Stimulated activated CD8-positive, alpha-beta memory T cell treated with anti-CD3 and anti-CD28 coated beads, Interleukin-12 subunit alpha, Interleukin-12 subunit beta, amount 100 ng/mL, for 1 hour (primary cell): ENCODE measurements around the gene SMIM10.
"Not testable (repeated sequence)": the region's sequence is repeated elsewhere in the genome, so short reads cannot be mapped to it uniquely, and the experiment has no call there.

Experiments used
- DNase-seq: peaks from one replicate; pipeline ENCODE4 v3.0.0-alpha.2; 2020; ENCODE audit warnings: low read depth

Gene SMIM10

DNA sequence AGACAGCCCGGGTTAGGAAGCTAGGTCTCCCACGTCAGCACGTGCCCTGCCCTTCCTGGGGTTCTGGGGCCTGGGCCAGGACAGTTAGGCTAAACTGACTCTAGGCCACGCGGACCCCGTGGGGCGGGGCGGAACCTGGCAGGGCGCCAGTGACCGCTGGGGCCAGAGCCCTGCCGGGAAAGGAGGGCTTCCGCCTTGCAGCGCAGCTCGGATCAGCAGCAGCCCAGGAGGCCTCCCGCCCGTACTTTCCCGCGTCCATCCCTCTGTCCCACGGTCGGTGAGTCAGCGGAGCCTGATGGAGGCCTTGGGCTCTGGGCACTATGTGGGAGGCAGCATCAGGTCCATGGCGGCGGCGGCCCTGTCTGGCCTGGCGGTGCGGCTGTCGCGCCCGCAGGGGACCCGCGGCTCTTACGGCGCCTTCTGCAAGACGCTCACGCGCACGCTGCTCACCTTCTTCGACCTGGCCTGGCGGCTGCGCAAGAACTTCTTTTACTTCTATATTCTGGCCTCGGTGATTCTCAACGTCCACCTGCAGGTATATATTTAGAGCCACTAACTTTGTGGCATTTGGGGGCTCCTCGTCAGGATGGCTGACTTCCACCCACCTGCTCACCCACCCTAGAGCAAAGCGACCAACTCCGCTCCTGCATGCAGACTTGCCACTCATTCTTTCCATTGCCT lies at the start of gene SMIM10:
Gene SMIM10 (plus strand): TSS at position 191 of the 681 bp plus-strand sequence. CDS start 105 bp downstream, at position 296.
- DNase-seq = no peak

DNA sequence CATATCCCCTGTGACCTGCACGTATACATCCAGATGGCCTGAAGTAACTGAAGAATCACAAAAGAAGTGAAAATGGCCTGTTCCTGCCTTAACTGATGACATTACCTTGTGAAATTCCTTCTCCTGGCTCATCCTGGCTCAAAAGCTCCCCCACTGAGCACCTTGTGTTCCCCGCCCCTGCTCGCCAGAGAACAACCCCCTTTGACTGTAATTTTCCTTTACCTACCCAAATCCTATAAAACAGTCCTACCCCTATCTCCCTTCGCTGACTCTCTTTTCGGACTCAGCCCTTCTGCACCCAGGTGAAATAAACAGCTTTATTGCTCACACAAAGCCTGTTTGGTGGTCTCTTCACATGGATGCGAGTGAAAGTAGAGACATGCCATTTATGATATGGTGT lies 44.4 kb upstream of the SMIM10 start:
- not testable (repeated sequence) for DNase-seq

DNA sequence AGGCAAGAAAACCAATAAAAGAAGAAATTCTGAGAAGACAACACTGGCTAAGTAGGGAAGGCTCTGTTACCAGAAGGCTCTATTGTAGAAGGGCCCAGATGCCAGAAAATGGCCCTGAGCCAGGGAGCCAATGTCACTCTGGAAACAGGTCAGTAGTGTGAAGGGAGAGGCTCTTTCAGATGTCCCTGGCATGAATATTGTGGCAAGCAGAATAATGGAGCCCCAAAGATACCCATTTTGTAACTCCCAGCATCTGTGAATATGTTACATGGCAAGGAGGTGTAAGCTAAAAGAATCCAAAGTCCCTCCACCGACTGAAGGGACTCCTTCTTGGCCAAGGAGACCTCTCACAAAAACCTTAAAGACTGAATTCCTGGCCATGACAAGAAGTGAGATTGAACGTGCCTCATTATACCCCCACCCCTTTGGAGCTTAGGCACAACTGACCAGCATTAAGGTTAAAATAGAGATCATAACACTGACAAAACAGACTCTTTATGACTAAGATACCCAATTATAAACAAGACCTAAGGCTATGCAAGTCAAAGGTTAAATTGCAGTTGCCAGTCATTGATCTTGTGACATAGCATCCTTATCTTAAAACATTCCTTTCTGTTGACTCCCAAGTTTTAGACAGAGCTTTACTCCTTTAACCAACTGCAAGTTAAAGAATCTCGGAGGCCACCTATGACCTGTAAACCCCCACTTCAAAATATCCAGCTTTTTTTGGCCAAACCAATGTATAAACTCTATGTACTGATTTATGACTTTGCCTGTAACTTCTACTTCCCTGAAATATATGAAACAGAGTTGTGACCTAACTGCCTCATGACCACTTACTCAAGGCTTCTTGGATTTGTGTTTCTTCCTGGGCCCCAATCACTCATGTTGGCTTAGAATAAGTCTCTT lies 42.2 kb upstream of the SMIM10 start:
- no peak for DNase-seq

DNA sequence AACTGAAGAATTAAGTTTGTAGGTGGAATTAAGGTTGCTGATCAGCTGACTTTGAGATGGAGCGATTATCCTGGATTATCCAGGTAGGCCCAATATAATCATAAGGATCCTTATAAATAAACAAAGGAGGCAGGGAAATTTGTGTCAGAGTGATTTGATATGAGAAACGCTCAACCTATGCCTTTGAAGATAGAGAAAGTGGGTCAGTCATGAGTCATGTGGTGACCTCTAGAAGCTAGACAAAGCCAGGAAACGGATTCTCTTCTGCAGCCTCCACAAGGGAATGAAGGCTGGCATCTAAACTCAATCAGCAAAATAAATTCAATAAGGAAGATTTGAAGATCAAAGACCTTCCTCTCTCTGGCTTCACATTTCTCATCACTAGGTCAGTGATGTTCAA lies 41.5 kb upstream of the SMIM10 start:
- no peak for DNase-seq

DNA sequence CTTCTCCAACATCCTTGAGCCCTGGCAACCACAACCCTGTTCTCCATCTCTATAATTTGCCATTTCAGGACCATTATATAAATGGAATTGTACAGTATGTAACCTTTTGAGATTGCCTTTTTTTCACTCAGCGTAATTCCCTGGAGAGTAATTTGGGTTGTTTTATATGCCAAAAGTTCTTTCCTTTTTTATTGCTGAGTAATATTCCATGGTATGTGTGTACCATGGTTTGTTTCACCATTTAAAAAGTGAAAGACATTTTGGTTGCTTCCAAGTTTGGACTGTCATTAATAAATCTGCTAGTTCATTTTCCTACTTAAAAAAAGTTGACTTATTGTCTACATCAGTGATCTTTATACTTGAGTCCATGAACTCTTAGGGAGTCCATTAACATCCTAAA lies 33.0 kb upstream of the SMIM10 start:
- DNase-seq = no peak

DNA sequence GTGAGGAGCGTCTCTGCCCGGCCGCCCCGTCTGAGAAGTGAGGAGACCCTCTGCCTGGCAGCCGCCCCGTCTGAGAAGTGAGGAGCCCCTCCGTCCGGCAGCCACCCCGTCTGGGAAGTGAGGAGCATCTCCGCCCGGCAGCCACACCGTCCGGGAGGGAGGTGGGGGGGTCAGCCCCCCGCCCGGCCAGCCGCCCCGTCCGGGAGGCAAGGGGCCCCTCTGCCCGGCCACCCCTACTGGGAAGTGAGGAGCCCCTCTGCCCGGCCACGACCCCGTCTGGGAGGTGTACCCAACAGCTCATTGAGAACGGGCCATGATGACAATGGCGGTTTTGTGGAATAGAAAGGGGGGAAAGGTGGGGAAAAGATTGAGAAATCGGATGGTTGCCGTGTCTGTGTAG lies 30.4 kb upstream of the SMIM10 start:
- DNase-seq = not testable (repeated sequence)

DNA sequence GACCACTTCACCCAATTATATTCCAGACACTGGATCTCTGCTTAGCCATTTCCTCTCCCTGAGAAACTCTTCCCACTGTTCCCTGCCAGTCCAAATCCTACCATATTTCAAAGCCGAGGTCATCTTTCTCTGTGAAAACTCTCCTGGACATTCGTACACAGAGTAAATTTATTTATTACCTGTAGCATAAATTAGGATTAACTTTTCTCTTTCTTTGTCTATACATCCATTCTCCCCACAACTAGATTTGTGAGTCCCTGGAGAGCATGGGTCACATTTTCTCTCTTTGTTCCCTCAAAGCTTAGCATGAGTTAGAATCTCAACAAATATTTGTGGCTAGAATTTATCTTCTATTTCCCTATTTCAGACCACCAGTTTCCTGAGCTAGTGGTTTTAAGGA lies 27.8 kb upstream of the SMIM10 start:
- no peak for DNase-seq

DNA sequence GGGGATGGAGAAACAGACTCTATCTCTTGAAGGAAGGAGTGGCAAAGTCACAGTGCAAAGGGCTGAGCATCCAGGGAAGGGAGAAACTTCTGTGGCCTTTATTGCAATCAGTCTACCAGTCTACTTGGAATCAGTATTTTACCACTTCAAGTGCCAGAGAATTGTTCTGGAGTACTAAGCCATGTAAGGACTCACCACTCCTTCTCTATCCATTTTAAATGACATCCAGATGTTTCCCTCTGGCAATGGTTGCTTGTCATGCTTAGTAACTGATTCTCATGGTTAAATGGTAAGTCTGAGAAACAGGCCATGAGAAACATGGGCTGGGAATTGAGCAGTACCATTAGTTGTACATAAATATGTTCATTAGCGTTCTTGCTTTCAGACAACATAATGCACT lies 21.1 kb upstream of the SMIM10 start:
- no peak for DNase-seq

DNA sequence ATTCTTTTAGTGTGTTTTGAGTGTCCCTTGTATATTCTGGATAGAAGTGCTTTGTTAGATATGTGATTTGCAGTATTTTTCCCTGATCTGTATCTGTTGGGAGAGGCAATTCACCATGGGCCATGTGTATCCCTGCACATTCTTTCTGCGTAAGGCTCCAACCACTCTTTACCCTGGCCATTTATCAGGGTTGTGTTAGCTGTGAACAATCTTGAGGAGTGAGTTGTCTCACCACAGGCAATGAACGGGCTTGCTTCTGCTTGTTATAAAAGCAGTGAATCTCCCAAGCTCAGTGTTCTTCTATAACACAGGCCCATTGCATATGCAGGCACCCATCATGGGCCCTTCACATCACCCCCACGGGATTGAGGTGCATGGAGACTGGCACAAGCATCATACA lies 18.9 kb upstream of the SMIM10 start:
- no peak for DNase-seq

DNA sequence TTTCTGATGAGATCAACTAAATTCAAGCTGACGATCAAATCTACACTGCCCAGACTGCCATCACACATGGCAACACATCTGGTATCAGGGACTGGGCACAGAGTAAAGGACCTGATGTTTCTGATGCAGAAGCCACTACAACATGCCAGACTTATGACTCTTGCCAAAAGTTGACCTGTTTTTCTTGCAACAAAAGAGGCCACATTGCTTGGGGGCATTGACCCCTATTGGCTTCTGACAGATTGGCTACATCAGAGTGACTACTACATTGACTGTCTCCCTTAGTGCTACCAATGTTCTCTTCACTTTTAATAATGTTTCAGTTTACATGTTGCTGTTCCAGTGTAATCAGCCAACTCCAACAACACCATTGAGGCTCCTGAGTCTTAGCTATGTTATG lies 15.3 kb upstream of the SMIM10 start:
- DNase-seq = no peak

DNA sequence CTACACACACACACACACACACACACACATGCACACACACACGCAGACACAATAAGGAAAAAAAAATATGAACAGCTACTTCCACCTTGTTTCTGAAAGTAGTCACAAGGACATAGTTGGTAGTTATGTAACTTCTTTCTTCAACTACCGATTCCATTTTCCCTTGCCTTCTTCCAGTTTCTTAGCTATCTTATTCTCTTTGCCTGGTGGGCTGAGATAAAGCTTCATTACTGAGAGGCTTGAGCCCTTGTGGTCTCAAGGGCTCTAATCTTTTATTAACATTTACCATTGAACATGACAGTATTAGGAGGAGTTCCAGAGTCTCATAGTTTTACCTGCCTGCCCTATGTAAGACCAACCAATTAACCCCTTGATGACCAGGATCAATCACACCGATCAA lies 8.9 kb upstream of the SMIM10 start:
- no peak for DNase-seq

DNA sequence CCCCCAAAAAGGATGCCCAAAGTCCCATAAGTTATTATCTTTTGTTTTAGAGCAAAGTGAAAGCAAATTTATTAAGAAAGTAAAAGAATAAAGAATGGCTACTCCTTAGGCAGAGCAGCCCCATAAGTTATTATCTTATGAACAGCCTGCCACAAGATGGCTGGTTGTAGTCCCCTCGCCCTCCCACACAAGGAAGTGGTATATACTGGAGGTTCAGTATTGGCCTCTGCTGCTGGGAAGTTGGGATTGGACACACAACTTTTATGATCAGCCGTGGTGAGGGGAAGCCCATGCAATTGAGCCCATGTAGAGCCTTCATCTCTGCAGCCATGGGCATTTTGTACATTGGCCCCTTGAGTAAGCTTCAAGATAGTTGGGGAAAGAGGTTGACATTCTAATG lies 8.0 kb upstream of the SMIM10 start:
- DNase-seq = no peak

DNA sequence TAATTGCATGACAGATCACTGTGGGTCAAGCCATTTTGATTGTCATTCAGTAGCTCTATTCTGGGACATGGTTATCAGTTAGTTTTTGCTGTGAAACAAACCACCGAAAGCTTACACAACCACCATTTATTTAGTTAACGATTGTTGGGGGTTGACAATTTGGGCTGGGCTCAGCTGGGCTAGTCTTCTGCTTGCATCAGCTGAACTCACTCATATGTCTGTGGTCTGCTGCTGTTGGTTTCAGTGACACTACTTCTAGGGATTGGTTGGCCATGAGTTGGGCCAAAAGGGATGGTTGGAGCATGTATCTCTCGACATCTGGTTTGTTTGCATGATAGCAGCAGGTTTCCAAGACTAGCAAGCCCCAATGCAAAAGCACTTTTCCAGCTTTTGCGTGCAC lies 5.3 kb upstream of the SMIM10 start:
- DNase-seq = no peak

DNA sequence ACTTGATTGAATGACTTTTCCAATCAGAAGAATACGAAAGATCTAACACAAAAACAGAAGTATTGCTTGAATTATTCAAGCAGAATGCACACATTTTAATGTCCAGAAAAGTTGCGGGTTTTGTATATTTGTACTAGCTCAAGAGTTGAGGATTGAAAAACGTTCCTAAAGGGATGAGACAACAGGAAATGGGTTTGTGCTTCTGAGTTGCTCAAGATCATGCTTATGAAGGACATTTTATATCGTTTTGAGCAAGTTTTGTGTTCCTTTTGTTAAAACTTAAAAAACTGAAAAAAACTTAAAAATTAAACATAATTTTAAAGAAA lies 353 bp upstream of the SMIM10 start:
- DNase-seq = no peak

DNA sequence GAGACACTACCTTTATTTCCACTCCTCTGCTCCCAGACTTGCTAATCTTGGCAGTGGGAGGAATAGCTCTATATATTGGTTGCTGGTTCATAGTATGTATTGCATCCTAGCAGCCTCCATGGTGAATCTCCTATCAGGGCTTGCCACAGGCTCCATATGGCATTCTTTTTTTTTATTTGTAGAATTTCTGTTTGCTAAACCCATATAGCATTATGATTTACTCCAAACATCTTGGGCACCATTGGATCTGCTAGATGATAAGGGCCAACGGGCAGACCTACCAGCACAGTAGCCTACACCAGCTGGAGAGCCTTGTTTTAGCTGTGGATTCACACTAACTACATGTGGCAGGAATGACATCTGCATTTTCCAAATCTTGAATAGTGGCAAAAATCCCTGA lies 6.9 kb downstream of the SMIM10 start:
- no peak for DNase-seq

DNA sequence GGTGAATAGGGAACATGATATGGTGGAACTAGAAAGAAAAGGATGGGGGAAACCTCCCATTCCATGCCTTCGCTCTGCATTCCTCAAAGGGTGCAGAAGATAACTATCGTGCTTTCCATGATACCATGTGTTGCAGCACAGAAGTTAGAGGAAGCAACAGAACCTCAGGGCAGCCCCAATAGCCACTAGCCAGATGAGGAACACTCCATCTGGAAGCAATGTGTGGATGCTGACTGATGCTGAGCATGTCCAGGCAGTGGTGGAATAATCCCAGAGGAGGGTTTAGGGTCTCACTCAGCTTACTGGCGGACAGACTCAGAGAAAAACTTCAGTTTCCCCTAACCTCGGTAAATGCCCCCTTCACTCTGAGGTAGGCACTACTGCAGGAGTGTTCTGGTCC lies 7.5 kb downstream of the SMIM10 start:
- DNase-seq = no peak

DNA sequence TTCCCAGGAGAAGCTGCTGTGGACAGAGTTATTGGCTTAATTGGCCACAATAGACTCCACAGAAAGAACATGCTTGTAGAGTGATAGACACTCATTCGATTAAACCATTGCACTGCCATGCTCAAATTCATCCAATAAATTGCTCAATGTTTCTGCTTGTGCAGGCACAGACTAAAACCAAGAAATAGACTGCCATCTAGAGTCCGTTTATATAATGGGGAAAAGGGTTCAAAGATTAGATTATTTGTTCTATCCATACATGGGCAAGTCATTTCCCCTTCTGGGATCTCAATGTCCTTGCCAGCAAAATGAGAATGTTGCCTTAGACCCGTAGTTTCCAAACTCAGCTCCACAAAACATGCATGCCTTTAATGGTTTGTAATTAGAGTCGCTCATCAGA lies 8.7 kb downstream of the SMIM10 start:
- DNase-seq = no peak

DNA sequence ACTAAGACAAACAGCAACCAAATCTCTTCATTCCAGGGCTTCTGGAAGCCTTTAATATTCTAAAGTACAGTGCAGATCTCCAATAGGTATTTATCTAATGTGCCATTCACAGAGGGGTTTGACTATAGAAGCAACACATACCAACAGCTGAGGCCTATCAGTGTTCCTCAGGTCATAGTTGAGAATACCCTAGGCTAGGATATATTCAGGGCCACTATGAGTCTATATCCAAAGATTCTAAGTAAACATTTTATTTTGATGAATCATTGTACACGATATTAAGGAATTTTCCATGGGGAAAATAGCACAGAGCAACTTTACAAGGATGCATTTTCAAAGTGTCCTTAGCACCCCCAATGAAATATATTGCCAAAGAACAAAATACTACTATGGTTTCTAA lies 9.7 kb downstream of the SMIM10 start:
- DNase-seq = no peak

DNA sequence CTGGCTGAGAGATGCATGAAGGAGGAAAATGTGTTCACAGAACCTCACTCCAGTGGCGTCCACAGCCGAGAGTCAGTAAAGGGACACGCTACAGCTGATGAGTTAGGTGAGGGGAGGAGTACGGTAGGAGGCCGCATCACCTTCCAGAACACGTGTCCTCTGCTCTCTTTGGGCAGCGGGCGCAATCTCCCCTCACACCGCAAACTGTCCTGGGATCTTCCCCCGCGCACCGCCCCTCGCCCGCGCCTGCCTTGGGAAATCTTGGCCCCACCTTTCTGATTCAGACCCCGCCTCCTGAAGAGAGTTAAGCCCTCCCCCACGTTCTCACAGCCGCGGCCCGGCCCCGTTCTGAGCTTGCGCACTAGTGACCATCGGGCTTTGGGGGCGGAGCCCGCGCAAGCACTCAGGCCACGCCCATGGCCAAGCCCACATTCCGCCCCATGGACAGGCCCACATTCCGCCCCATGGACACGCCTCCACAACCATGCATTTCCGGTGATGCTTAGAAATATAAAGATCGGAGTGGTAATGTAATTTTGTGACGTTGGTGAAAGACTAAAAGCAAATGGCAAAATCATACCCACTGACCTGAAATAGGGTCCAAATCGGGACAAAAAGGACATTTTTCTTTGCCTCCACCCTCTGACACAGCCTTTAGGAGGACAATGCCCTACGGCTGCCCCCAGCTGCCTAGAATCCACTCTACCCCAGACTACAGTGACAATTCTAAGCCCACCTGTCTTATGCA lies 13.3 kb downstream of the SMIM10 start:
- peak; percentile 74 for DNase-seq

DNA sequence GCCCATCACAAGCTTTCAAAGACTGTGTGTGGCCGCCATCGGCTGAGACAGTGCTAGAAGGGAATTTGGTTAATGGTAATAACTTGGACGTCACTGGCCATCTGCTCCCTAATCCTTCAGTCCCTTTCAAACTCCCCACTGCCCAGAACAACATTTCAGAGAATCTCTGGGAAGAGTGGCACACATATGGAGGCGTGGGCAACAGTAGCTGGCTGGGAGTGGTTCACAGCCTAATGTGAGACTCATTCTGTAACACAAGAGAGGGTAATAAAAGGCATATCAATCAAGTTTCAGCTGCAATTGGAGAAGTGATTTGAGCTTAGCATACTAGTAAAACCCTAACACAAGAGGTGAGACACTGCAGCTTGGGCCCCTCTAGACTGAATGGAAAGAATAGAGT lies 15.4 kb downstream of the SMIM10 start:
- no peak for DNase-seq

DNA sequence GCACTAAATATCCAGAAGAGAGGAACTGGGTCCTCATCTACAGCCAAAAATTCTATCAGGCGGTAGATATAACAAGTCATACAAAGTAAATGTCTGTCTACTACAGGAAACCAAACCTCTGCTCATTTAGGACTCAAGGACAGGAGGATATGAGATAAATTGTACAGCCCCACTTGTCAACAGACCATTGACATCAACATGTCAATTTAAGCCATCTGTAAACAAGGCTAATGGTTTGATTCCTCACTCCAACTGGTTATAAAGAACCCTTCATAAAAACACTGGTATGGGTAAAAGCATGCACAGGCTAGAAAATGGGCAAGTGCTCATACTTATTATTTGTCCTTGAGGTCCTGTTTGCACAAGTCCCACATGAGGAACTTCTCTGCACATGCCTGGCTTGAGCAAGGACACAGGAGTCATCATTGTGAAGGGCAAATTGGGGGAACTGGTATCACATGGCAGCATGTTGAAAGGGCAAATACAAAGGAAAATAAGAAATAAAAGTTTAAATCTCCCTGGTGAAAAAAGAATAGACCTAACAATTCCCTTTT lies 18.3 kb downstream of the SMIM10 start:
- DNase-seq = no peak

DNA sequence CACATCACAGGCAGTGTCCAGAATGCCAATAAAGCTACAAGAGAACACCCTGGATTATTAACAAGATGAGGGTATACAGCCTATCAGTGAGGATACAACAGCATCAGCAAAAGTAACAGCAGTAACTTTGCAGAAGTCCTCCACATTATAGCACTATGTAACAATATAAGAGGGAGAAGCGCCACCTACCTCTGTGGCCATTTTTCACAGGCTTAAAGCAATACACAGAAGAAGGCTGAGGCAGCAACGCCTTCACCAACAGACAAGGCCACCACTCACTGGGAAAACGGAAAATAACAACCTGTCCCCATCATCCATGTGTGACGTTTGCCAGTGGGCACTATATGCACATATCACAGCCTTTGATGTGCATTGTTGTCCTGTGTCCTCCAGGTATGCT lies 19.0 kb downstream of the SMIM10 start:
- DNase-seq = no peak

DNA sequence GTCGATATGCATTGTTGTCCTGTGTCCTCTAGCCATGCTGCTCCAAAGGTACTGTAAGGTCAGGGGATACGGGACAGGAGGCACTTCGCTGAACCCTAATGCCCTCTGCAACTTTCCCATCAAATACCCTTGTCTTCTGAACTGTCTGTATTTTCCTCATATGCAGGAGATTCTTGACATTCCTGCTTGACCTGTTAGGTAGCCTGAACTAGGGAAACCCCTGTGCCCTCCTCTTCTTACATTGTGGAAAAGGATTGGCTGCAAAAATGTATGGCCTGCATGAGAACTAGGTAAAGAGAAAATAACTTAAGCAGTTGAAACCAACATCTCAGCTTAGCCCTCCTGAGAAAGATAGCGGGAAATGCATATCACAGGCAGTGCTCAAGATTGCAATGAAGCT lies 20.1 kb downstream of the SMIM10 start:
- no peak for DNase-seq
